Activated naive CD8-positive, alpha-beta T cell treated with anti-CD3 and anti-CD28 coated beads, Interleukin-2, amount 50 U/mL, for 16 hours (primary cell): ENCODE measurements around the gene ZNF207.
"Not testable (repeated sequence)": the region's sequence is repeated elsewhere in the genome, so short reads cannot be mapped to it uniquely, and the experiment has no call there.

Source experiments
- DNase-seq: peaks from one replicate; pipeline ENCODE4 v3.0.0-alpha.2; 2020; ENCODE audit warnings: low read depth, low spot score

ZNF207 gene

GRCh38 chr17:32386844-32387243 is 36.9 kb downstream of the ZNF207 start:
- DNase-seq = no peak

DNA sequence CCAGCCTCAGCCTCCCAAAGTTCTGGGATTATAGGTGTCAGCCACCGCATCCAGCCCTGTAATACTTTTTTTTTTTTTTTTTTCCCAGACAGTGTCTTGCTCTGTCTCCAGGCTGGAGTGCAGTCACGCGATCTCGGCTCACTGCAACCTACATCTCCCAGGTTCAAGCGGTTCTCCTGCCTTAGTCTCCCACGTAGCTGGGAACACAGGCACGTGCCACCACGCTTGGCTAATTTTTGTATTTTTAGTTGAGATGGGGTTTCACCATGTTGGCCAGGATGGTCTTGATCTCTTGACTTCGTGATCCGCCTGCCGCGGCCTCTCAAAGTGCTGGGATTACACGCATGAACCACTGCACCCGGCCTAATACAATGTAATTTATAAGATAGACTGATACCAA is 38.2 kb downstream of the ZNF207 start:
- not testable (repeated sequence) for DNase-seq

GRCh38 chr17:32388613-32389459 is 38.9 kb downstream of the ZNF207 start:
- no peak for DNase-seq

DNA sequence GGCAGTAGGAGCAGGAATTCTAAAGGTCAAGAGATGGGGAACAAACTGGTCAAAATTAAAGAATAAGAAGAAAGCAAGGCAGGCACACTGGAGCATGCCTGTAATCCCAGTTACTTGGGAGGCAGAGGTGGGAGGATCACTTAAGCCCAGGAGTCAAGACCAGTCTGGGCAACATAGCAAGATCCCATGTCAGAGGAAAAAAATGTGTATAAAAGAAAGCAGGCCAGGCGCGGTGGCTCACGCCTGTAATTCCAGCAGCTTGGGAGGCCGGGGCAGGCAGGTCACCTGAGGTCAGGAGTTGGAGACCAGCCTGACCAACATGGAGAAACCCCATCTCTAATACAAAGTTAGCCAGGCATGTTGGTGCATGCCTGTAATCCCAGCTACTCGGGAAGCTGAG is 43.9 kb downstream of the ZNF207 start:
- no peak for DNase-seq

DNA sequence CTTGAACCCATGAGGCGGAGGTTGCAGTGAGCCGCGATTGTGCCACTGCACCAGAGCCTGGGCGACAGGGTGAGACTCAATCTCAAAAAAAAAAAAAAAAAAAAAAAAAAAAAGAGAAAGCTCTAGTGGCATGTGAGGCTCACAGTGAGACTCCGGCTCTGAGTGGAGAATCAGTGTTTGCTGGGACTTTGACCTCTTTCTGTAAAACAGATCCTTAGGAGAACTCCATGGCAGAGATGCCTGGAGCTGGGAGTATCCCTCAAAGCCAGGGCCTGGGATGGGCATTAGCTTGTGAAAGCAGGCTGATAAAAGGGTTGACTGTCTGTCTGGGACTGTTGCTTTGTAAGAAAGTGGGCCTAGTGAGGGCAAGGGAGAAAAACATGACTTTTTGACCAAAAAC is 46.4 kb downstream of the ZNF207 start:
- no peak for DNase-seq

DNA sequence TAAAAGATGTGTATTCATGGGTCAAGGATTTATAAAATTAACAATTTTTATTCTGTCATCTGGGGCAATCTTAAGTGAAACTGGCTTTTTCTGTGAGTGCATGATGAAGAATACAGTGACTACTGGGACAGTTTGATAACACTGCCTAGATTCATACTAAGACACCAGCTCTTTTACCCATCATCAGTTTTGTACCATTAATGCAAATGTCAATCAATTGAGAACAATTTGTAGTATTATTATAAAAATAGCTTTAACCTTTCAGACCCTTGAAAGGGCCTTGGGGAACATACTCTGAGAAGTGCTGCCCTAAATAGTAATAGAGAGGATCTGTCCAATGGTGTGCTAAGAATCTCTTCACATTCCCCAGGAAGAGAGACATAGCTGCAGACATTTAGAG is 49.0 kb downstream of the ZNF207 start:
- no peak for DNase-seq

DNA sequence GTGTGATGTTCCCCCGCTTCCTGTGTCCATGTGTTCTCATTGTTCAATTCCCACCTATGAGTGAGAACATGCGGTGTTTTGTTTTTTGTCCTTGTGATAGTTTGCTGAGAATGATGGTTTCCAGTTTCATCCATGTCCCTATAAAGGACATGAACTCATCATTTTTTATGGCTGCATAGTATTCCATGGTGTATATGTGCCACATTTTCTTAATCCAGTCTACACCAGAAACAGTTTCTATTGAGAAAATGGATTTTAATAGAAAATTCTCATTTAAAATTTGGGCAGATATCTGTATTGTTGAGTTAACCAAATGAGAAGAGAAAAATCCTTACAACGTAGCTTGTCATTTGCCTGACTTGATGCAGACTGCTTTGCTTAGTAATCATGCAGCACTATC is 60.1 kb downstream of the ZNF207 start:
- DNase-seq = not testable (repeated sequence)

DNA sequence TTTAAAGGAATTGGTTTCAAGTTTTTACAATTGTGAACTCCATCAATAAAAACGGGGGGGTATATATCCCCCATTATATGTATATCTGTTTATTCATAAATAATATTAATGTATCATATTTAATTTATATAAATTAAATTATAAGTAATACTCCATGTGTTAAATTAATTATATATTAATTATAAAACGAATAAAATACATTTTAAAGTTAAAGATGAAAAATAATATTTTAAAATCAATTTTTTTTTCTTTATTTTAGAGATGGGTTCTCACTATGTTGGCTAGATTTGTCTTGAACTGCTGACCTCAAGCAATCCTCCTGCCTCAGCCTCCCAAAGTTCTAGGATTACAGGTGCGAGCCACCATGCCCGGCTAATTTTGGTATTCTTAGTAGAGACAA is 76.9 kb downstream of the ZNF207 start:
- no peak for DNase-seq

DNA sequence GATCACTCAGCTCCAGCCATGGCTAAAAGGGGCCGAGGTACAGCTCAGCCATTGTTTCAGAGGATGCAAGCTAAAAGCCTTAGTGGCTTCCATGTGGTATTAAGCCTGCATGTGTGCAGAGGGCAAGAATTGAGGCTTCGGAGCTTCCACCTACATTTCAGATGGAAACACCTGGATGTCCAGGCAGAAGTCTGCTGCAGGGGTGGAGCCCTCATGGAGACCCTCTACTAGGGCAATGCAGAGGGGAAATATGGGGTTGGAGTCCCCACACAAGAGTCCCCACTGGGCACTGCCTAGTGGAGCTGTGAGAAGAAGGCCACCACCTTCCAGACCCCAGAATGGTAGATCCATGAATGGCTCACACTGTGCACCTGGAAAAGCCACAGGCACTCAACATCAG is 79.6 kb downstream of the ZNF207 start:
- DNase-seq = no peak
